AG04450 (cell line): ENCODE data around the gene MAN1C1. TPM values are rescaled to one million over a fixed set of nuclear protein-coding genes. Genes with fewer than 3 reads are reported as not detected.

Experiments
- CTCF ChIA-PET: fragments of 300-600, 350-600 bp; formaldehyde crosslinking; extraction: SDS; loops from one replicate; lab custom pipeline; 2022; ENCODE audit warnings: antibody characterized with exemption, inconsistent platforms; lab: Charles Lee
- POLR2A ChIA-PET: fragments of 350-600 bp; formaldehyde crosslinking; extraction: SDS; loops from one replicate; lab custom pipeline; 2021; ENCODE audit warnings: antibody characterized with exemption, inconsistent platforms; lab: Yijun Ruan, JAX
- DNase-seq: peaks from one replicate; pipeline ENCODE4 v3.0.0-alpha.2; 2011; ENCODE audit warnings: low read depth, low spot score
- H3K27ac ChIP-seq: one replicate; pipeline ENCODE4 v1.5.1; 2012; ENCODE audit warnings: low read depth, low read length, control low read depth
- H3K27me3 ChIP-seq: one replicate; pipeline ENCODE4 v1.6.0; 2012; ENCODE audit warnings: low read length; ENCODE audit not compliant: control insufficient read depth, insufficient read depth
- H3K4me3 ChIP-seq: 2 replicates; pipeline ENCODE4 v1.5.1; 2011; ENCODE audit warnings: mild to moderate bottlenecking, low read depth, low read length, control low read depth
- H3K9me3 ChIP-seq: 2 replicates; pipeline ENCODE4 v1.5.1; 2012; ENCODE audit warnings: low read length; ENCODE audit not compliant: control insufficient read depth, insufficient read depth
- CTCF ChIP-seq: IDR thresholded peaks from 2 replicates; pipeline ENCODE4 v1.5.1; 2011; ENCODE audit warnings: low read depth, low read length, control low read depth, inconsistent platforms
- polyA plus RNA-seq: library from polyadenylated mRNA; depleted of rRNA; stranded (reverse); fragments of >200 nt; gene quantifications from 2 replicates; pipeline ENCODE4 v1.2.3, GENCODE V29; 2011; rRNA removed

Gene MAN1C1
- polyA plus RNA-seq, 1 experiment, result 16.9 TPM

- no peak for DNase-seq
- Histone ChIP-seq H3K9me3 (no peaks in the 10 kb centered on the region), H3K27ac (no peak overlapping the region), H3K4me3 (no peak overlapping the region), H3K27me3 (no peaks in the 10 kb centered on the region)
- ChIA-PET CTCF (interaction anchor here (0.5 kb wide), 1 partner anchor 14 kb away, joined by 3 read pairs; no protein-coding TSS in a partner anchor), POLR2A (no interaction called here)
- TF ChIP-seq CTCF, result no peak
These were observed 212.5 kb downstream of the MAN1C1 start for GRCh38 chr1:25829046-25829445.

GRCh38 chr1:25831569-25832196 lies 215.1 kb downstream of the MAN1C1 start:
- CTCF ChIA-PET, result interaction anchor here (0.9 kb wide), 1 partner anchor 223 kb away, joined by 3 read pairs; no protein-coding TSS in a partner anchor
- no peak overlapping the region for H3K27ac ChIP-seq
- H3K4me3 ChIP-seq, result no peak overlapping the region
- TF ChIP-seq CTCF, result no peak
- no peak for DNase-seq
- no peaks in the 10 kb centered on the region for H3K9me3 ChIP-seq
- POLR2A ChIA-PET, result interaction anchor here (0.5 kb wide), 1 partner anchor 102 kb away, joined by 3 read pairs; no protein-coding TSS in a partner anchor
- H3K27me3 ChIP-seq, result no peaks in the 10 kb centered on the region

GRCh38 chr1:25832336-25833037 lies 215.9 kb downstream of the MAN1C1 start:
- DNase-seq, result no peak
- POLR2A ChIA-PET, result interaction anchor here (0.5 kb wide), 1 partner anchor 103 kb away, joined by 3 read pairs; no protein-coding TSS in a partner anchor
- CTCF ChIA-PET, result interaction anchor here (0.9 kb wide), 1 partner anchor 224 kb away, joined by 3 read pairs; no protein-coding TSS in a partner anchor

GRCh38 chr1:25833158-25833557 lies 216.6 kb downstream of the MAN1C1 start:
- no peak for DNase-seq
- H3K9me3 ChIP-seq, result no peaks in the 10 kb centered on the region
- ChIA-PET POLR2A (no interaction called here), CTCF (no interaction called here)
- no peak overlapping the region for H3K4me3 ChIP-seq
- TF ChIP-seq CTCF, result no peak
- H3K27ac ChIP-seq, result no peak overlapping the region
- no peaks in the 10 kb centered on the region for H3K27me3 ChIP-seq

More at GRCh38 chr1:25832336-25833037, 215.9 kb downstream of the MAN1C1 start:
- Histone ChIP-seq H3K27ac (no peak overlapping the region), H3K27me3 (no peaks in the 10 kb centered on the region), H3K4me3 (no peak overlapping the region), H3K9me3 (no peaks in the 10 kb centered on the region)
- TF ChIP-seq CTCF, result no peak

Other genes with a start within 250 kb of the MAN1C1 start
- 0.25 and 0.42 TPM in 2 replicates for gene RHCE, start 196.0 kb upstream of the MAN1C1 start, polyA plus RNA-seq
- 11.6 and 16.7 TPM in 2 replicates for gene MACO1, start 185.9 kb upstream of the MAN1C1 start, polyA plus RNA-seq
- 12.4 and 12.6 TPM in 2 replicates for gene LDLRAP1, start 73.2 kb upstream of the MAN1C1 start, polyA plus RNA-seq
- 36.3 and 62.6 TPM in 2 replicates for gene SELENON, start 183.4 kb downstream of the MAN1C1 start, polyA plus RNA-seq
- 65.8 and 68.6 TPM in 2 replicates for gene MTFR1L, start 203.2 kb downstream of the MAN1C1 start, polyA plus RNA-seq
- gene AUNIP, start 242.7 kb downstream of the MAN1C1 start, polyA plus RNA-seq, result 0.97 and 1.1 TPM in 2 replicates